GM19240 (cell line): Measurements from ENCODE around the gene IRX4.

Source experiments
- DNase-seq: peaks from one replicate; pipeline ENCODE4 v3.0.0; 2011; ENCODE audit warnings: low spot score; ENCODE audit not compliant: insufficient read length

The IRX4 gene

DNA sequence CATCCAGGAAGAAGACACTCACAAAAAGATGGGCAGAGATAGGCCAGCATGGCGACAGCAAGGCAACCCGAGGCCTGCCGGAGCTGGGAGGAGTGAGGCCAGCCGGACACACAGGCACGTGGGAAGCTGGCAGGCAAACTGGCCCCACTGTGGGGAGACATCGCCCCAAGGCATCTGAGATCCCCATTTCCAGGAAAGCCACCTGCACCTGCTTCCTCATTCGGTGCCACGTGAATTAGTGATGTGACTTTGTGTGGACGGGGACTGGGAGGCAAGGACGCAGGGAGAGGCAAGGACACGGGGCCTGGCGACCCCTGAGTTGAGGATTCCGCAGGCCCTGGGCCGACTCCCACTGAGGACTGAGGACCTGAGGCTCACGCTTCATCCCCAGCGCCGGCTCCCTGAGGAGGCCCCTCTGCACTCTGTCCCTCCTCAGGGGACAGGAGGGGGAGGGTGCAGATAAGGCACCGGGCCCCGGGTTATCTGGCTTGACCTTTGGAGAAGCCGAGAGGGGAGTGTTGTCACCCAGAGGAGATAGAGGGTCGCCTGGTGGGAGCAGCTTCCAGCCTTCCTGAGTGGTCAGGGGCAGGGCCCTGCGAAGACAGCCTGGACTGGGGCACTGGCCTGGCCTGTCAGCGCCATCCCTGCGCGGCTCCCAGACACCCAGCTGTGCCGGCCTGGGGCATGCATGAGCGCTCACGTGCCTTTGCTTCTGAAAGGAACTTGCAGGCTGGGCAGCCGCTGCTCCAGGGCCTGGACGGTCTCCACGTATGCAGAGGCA, 41.8 kb downstream of the IRX4 start:
- DNase-seq = no peak

- no peak for DNase-seq
Observed at GRCh38 chr5:1840071-1840547, 42.6 kb downstream of the IRX4 start.

GRCh38 chr5:1838013-1838412, 44.7 kb downstream of the IRX4 start:
- DNase-seq = no peak

- DNase-seq = no peak
Observed at GRCh38 chr5:1836891-1837880, 45.5 kb downstream of the IRX4 start.

GRCh38 chr5:1836176-1836890, 46.4 kb downstream of the IRX4 start:
- no peak for DNase-seq

DNA sequence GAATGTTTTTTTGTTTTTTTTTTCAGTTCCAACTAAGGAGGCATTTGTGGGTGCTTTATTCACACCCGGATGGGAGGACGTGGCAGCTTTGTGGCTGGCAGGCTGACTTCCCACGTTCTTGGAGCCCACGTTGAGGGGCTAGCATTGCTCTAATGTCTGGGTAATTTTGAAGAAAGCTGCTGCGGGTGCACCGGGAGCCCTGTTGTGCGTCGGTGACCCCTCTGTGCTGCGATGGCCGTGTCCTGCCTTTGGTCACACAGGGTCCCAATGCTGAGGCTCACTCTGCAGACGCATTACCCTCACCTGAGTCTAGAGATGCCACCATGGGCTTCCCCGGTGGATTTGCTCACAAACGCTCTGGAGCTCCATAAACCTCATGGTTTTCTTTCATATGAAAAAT, 47.3 kb downstream of the IRX4 start:
- DNase-seq = no peak

- no peak for DNase-seq
Observed at GRCh38 chr5:1834721-1835429, 47.9 kb downstream of the IRX4 start.

DNA sequence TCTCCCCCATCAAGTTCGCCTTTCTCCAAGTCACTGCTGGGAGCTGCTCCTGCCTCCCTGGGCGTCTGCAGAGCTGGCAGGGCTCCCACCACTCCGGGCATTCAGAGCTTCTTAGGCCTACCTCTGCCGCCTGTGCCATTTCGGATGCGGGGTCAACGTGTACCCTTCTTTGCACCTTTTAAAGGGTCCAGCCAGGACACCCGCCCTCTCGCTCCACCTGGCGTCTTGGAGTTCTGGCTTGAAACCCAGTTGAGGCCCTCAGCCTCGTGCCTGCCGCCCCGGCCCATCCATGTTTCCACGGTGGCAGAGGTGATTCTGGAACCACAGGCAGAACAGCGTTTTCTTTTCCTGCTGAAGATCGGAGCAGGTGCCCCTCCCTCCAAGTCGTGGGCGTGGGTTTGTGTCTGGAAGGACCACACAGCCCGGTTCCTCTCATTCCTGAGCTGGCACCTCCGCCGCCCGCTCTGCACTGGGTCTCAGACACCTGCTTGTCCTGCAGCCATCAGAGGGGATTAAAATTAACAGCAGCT, 48.6 kb downstream of the IRX4 start:
- DNase-seq = no peak

GRCh38 chr5:1833264-1834021, 49.3 kb downstream of the IRX4 start:
- DNase-seq = no peak

DNA sequence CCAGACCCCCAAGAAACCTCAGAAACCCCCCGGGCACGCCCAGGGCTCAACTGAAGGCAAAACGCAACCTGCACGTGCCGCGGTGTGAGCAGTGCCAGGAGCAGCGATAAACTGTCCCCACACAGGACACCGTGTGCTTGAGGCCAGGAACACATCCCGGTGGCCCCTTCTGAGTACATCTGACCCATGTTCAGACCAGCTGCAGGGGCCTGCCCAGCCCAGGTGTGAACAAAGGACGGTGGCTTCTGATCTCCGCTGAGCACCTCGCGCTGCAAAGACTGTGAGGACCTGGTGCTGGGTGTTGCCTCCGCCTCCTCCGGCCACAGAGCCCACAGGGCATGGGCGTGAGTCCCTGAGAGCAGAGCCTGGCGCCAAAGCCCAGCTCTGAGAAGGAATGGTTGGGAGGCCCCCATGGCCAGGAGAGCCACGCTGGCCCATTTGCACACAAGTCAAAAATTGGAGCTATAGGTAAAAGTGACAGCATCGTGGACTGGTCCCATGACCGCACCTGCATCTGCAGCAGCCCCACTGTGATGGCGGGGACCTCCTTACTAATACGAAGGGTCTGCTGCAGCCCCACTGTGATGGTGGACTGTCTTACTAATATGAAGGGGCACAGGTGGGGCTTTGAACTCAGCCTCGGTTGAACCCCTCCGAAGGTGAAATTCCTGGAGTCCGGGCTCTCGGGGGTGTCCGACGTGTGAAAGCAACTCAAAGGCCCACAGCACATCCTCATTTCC, 50.0 kb downstream of the IRX4 start:
- no peak for DNase-seq

GRCh38 chr5:1831677-1832313, 50.9 kb downstream of the IRX4 start:
- DNase-seq = no peak

DNA sequence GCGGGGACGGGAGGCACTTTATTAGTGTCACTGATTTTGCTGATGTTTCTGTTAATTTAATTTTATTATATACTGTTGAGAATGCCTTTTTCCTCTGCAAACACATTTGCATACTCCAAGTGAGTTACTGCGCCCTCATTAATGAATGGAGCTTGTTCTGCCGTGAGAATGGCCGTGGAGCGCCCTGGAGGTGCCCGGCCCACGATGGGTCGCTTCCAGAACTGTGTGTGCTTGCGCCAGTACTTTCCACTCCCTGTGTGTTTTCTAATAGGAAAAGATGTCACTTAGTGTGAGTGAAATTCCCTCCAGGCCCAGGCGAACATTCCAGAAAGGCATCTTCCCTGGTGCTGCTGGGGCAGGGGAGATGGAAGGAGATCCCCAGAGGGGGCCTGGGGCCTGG, 51.5 kb downstream of the IRX4 start:
- no peak for DNase-seq

DNA sequence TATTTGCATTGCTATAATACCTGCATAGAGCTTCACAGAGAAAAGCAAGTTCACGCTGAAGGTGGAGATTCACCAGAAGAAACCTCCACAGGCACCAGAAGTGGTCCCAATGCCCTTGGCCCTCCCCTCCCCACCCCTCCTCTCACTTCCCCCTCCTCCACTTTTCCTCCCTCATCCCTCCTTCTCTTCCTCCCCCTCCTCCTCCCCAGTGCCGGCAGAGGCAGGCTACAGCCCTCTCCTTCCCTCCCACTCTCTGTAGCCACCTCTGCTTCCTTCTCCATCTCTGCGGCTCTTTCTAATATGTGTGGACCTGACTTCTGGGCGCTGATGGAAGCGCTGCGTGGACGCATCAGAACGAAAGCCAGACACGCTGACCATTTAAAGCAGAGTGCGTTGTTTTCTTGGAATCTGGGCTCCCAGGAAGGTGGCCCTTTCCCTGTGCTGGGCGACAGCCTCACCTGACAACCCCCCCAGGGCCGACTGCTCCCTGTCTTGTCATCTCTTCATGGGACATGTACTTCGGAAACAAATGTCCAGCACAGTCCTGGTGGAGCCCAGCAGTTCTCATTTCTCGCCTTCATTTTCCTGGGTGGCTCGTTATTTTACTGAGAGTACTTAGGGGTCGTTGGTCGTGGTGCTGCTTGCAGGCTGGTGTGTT, 52.0 kb downstream of the IRX4 start:
- DNase-seq = no peak

DNA sequence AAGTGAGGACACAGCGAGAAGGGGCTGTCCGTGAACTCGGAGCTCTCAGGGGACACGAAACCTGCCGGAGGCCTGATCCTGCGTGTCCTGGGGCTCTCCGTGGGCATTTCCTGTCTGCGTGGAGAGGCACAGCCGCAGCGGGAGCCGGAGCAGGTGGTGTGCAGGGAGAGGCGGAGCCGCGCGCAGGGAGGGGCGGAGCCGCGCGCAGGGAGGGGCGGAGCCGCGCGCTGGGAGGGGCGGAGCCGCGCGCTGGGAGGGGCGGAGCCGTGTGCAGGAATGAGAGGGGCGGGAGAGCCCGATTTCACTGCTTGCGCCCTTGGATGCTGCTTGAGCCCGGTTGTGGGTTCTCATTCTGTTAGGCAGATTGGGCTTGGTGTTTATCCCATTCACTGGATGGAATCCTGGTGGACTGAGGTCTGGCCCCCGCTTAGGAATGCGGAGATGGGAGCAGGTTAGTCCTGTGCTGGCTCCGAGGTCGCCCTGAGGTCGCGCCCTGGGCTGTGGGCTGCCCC, 54.8 kb downstream of the IRX4 start:
- DNase-seq = peak; percentile 34
